Right renal pelvis (tissue), 4 donors: Measurements from ENCODE around the gene USP44. TPM values are rescaled to one million over a fixed set of nuclear protein-coding genes. Genes with fewer than 3 reads are reported as not detected.
A peak's percentile ranks its signal among the peaks of the same experiment; 100 is the strongest.
"Not testable (repeated sequence)": the region's sequence is repeated elsewhere in the genome, so short reads cannot be mapped to it uniquely, and the experiment has no call there.

ENCODE experiments used
- DNase-seq, 4 donors: peaks; one replicate each; pipeline ENCODE4 v3.0.0-alpha.2; 2013; ENCODE audit warnings: low read depth in 4 of 4, low spot score in 3 of 4, missing footprints in 1 of 4
- polyA plus RNA-seq, 4 donors: library from polyadenylated mRNA; unstranded; fragments of 120-200 nt; gene quantifications; one replicate each; pipeline ENCODE4 v1.2.1, GENCODE V29; 2013; ENCODE audit not compliant: insufficient read length in 4 of 4

The USP44 gene
- polyA plus RNA-seq, 4 donors: 1.7 to 3.0 (median 2.4) TPM

- no peak for DNase-seq
These were observed 39.3 kb downstream of the USP44 start for GRCh38 chr12:95511977-95512376.

DNA sequence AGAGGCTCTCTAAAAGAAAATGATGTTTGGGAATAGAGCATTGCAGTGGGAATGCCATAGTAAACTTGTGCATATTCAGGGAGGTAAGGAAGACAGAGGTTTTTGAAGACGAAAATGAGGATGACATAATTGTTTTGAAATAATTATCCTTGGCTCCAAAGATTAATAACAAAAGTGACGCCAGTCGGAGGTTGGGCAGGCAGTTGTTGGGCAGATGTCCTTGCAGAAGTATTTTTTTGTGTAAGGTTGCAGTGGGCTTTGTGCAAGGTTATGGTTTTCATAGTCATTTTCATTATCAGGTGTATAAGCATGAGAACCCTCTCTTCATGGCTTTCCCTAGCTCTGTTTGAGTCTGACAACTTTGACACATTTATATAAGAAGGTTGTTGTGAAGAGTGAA lies 42.0 kb downstream of the USP44 start:
- no peak for DNase-seq

DNA sequence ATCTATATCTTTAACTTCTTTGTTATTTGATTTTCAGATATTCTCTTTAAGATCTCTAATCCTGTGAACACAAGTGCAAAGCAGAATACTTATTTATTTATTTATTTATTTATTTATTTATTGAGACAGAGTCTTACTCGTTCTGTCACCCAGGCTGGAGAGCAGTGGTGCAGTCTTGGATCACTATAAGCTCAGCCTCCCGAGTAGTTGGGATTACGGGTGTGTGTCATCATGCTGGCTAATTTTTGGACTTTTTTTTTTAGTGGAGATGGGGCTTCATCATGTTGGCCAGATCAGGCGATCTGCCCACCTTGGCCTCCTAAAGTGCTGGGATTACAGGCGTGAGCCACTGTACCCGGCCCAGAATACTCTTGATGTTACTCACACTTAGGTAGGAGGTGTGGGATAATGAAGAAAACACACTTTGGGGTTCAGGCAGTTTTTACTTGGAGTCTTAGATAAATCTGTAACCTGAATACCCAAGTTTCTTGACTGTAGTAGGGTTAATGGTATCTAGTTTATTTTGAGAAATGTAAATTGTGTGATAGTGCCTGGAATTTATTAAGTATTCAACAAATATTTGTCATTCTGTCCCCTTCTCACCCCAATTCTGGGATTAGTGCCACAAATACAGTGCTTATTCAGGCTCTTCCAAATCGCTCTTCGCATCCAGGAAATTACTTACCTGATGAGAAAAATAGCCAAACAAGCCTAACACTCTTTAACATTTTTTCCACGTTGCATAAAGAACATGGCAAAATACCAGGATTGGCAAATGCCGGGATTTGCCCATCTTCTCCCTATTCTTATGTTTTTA lies 44.4 kb downstream of the USP44 start:
- no peak for DNase-seq

DNA sequence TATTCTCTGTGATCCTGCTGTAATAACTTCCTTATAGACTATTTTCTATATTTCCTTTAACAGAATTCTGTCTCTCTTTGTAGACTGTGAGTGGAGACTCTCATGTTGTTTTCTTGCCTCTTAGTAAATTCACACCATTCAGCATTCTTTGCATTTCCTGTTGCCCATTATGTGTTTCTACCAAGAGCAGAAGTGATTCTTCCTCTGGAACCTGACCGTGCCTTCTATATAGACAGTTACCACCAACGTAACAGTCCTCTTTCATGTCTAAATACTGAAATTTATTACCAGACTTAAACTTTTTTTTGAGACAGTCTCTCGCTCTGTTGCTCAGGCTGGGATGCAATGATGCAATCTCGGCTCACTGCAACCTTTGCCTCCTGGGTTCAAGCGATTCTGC lies 46.2 kb downstream of the USP44 start:
- no peak for DNase-seq

DNA sequence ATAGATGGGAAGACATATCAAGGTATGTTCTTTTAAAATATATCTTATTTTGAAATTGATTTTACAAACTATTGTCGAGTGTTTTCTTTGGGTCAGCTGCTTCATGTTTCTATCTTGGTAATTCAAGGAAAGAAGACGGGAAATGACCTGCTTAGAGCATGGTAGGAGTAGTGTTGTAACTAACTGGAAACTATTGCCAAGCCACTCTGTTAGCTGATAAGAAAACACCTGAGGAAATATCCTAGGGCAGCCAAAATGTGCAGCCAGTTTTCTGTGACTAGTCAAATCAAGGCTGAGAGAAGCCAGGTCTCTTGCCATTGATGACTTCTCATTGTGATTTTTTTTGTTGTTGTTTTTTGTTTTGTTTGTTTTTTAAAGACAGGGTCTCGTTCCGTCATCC lies 47.1 kb downstream of the USP44 start:
- DNase-seq: no peak

- no peak for DNase-seq
These were observed 51.5 kb downstream of the USP44 start for GRCh38 chr12:95499772-95500171.

DNA sequence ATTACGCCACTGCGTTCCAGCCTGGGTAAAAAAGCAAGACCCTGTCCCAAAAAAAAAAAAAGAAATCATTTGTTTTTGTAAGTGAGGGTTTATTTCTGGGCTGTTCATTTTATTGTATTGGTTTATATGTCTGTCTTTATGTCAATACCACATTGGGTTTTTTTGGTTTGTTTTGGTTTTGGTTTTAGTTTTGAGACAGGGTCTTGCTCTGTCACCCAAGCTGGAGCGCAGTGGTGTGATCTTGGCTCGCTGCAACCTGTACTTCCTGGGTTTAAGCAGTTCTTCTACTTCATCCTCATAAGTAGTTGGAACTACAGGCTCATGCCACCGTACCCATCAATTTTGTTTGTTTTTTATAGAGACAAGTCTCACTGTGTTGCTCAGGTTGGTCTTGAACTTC lies 52.3 kb downstream of the USP44 start:
- no peak for DNase-seq

- DNase-seq: no peak
These were observed 54.2 kb downstream of the USP44 start for GRCh38 chr12:95497031-95497430.

- no peak for DNase-seq
These were observed 55.8 kb downstream of the USP44 start for GRCh38 chr12:95495433-95495832.

- DNase-seq: no peak
These were observed 56.4 kb downstream of the USP44 start for GRCh38 chr12:95494888-95495287.

GRCh38 chr12:95492462-95492861 lies 58.8 kb downstream of the USP44 start:
- DNase-seq: no peak

GRCh38 chr12:95487024-95487423 lies 64.3 kb downstream of the USP44 start:
- DNase-seq: no peak

GRCh38 chr12:95484524-95484923 lies 66.8 kb downstream of the USP44 start:
- DNase-seq: no peak

GRCh38 chr12:95482564-95482963 lies 68.7 kb downstream of the USP44 start:
- not testable (repeated sequence) for DNase-seq

DNA sequence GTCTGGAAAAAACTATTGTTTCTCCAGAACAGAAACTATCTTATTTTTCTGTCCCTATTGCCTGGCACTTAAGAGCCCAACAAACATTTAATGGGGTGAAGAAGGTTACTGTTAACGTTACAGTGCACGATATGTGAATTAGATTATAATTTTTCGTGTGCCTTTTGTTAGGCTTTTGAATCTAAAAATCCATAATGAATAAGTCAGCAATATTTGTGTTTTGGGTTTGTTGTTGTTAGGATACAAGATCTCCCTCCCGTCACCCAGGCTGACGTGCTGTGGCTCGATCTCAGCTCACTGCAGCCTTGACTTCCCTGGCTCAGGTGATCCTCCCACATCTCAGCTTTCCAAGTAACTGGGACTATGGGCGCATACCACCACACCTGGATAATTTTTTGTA lies 69.4 kb downstream of the USP44 start:
- no peak for DNase-seq

DNA sequence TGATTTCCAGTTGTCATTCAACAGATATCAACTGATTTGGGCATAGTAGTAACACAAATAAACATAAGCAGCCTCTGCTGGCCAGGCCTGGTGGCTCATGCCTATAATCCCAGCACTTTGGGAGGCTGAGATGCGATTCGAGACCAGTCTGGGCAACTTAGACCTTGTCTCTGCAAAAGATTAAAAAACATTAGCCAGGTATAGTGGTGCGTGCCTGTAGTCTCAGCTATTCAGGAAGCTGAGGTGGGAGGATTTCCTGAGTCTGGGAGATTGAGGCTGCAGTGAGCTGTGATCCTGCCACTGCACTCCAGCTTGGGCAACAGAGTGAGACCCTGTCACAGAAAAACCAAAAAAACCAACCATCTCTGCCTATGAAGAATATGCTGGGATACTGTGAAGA lies 70.2 kb downstream of the USP44 start:
- no peak for DNase-seq

DNA sequence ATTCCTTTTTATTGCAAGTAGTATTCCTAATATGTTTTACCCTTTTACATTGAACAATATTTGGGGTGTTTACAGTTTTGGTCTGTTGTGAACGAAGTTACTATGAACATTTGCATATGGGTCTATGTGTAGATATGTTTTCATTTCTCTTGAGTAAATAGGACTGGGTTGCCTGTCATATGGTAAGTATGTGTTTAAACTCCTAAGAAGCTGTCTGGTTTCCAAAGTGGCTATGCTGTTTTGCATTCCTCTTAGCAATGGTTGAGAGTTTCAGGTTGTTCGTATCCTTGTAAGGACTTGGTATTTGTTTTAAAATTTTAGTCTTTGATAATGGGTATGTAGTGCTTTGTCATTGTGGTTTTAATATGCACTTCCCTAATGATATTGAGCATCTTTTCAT lies 71.0 kb downstream of the USP44 start:
- DNase-seq: no peak

DNA sequence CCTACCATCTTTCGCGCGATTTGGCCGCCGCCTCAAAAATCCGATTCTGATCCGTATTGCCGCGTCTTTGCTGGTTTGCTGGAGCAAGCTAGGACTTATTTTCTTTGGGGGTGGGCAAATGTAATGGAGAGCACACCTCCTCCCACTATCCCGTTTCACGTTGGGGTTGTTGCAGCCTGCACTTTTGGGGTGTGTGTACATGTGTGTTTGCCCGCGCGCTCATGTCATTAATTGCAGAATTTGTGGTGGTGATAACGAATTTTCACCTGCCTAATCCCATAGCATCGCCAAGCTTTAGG lies 76.7 kb downstream of the USP44 start:
- DNase-seq: peak in 2 of 4 donors; percentile 4 to 23

GRCh38 chr12:95473884-95474659 lies 77.2 kb downstream of the USP44 start, which contains the start of gene METAP2:
Gene METAP2, plus strand, starts transcription at chr12:95474152. Its CDS starts 28 bp downstream, at chr12:95474180.
- peak; percentile 88 to 92 (median 90) for DNase-seq

DNA sequence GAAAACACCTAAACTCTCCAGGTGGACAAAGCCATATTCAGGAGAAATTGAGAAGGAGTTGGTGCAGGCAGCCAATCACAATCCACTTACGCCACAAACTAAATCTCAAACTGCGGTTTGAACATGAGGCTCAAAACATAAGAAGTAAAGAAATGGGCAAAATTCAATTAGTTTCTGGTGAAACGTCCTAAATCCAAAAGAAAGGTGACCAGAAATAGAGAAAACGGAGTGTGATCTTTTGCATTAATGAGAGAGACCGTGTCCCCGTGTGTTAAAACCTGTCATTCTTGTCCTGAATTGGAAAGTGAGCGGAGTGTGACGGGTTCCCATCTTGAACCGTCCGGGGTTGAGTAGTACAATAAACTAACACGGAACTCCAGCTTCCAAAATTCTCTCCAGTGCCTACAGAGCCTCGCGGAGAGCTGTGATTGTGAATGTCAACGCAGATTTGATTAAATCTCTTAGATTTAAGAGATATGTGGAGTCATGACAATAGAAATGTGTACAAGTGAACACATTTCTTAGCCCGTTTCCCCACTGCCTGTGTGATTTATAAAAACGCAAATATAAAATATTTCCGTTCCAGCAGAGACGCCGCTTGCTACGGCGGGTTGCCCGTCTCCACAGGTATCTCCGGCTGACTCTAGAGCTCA lies 77.9 kb downstream of the USP44 start:
- DNase-seq: peak; percentile 35 to 57 (median 52)

DNA sequence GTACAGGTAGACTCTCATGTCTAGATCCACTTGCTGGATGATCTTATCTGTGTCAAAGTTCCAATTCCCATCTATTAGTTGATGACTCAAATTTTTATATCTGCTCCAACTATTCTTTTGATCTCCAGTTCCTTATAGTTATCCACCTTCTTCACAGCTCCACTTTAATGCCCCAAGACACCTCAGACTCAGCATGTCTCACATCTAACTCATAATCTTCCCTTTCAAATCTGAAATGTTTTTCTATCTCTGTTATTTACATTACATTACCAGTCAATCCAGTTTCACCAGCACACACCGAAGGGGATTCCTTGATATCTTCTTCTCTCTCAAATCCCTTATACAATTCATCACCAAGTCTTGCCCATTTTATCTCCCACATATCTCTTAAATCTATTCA lies 81.0 kb downstream of the USP44 start:
- DNase-seq: no peak
